HG03469 (cell line): ENCODE measurements around the gene NELFE.
"Not testable (repeated sequence)": the region's sequence is repeated elsewhere in the genome, so short reads cannot be mapped to it uniquely, and the experiment has no call there.

Experiments used
- ATAC-seq: cut with Tn5 transposase; IDR thresholded peaks from one replicate; pipeline ENCODE4 v1.9.1; 2021; ENCODE audit warnings: mild to moderate bottlenecking, moderate library complexity, moderate number of reproducible peaks; ENCODE audit not compliant: unreplicated experiment

Gene NELFE

GRCh38 chr6:31952140-31952805 is 6.5 kb downstream of the NELFE start:
- ATAC-seq, result no peak

GRCh38 chr6:31949926-31950548 is 8.7 kb downstream of the NELFE start:
- no peak for ATAC-seq

DNA sequence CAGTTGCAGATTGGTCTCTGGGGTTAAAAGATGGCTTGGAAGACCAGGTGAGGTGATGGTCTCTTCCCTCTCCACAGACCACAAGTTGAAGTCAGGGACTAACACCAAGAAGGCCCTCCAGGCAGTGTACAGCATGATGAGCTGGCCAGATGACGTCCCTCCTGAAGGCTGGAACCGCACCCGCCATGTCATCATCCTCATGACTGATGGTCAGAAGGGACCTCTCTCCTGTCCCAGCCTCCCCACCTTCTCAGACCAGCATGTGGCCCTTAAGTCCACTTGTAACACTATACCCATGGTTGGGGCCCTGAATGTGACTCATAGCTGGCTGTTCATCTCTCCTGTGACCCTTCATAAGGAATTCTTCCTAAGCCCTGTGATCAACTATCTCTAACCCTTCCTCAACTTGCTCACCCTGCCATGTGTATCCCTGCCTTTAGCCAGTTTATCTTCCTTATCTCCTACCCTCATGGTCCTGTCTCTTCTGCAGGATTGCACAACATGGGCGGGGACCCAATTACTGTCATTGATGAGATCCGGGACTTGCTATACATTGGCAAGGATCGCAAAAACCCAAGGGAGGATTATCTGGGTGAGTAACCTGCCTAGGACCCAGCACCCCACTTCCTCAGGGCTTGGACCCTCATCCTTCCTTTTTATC is 9.9 kb downstream of the NELFE start:
- ATAC-seq, result no peak

DNA sequence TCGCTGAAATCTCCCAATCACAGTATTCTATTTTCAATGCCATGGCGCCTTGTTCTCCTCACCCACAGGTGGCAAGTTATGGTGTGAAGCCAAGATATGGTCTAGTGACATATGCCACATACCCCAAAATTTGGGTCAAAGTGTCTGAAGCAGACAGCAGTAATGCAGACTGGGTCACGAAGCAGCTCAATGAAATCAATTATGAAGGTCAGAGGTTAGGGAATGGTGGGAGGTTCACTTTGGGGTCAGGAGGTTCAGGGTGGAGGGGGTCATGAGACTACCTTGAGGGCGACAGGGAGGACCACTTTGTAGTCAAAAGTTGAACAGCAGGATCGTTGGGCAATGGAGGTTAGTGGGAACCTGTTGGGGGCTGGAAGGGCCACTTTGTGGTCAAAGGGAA is 10.5 kb downstream of the NELFE start:
- ATAC-seq, result no peak

DNA sequence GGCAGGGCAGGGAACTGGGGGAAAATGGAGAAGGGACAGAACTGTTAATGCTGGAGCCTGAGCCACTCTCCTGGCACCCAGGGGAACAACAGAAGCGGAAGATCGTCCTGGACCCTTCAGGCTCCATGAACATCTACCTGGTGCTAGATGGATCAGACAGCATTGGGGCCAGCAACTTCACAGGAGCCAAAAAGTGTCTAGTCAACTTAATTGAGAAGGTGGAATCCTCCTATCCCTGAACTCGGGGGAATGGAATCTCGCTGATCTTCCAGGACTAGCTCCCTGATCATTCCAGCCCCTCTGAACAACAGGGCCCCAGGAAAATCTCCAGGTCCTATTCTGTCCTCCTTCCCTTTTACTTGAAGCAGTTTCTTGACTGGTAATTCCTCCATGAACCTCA is 10.9 kb downstream of the NELFE start:
- no peak for ATAC-seq

DNA sequence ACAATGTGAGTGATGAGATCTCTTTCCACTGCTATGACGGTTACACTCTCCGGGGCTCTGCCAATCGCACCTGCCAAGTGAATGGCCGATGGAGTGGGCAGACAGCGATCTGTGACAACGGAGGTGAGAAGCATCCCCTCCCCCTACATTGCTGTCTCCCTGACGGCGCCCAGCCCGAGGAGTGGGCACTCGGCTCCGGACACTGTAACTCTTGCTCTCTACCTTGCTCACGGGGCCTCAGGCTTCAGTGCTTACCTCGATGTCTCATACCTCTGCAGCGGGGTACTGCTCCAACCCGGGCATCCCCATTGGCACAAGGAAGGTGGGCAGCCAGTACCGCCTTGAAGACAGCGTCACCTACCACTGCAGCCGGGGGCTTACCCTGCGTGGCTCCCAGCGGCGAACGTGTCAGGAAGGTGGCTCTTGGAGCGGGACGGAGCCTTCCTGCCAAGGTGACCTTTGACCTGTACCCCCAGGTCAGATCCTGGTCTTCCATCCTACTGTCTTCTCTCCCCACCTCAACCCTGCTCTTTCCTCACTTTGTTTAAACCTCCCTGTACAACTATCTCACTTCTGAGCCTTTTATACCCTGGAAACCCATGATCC is 11.6 kb downstream of the NELFE start:
- ATAC-seq, result no peak

DNA sequence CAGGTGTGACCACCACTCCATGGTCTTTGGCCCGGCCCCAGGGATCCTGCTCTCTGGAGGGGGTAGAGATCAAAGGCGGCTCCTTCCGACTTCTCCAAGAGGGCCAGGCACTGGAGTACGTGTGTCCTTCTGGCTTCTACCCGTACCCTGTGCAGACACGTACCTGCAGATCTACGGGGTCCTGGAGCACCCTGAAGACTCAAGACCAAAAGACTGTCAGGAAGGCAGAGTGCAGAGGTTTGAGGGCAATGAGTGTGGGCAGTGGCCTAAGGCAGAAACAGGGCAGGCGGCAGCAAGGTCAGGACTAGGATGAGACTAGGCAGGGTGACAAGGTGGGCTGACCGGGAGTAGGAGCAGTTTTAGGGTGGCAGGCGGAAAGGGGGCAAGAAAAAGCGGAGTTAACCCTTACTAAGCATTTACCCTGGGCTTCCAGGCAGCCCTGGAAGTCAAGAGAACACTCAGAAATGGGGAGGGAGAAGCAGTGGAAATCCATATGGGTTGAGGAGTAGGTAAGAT is 12.3 kb downstream of the NELFE start:
- no peak for ATAC-seq

- ATAC-seq, result no peak
These were observed 13.0 kb downstream of the NELFE start, which contains the start of gene CFB for GRCh38 chr6:31945507-31946369. TSS of gene CFB (plus strand) at chr6:31946095. CDS start at chr6:31946222, 127 bp downstream.

- ATAC-seq, result no peak
These were observed 13.6 kb downstream of the NELFE start for GRCh38 chr6:31945154-31945506.

DNA sequence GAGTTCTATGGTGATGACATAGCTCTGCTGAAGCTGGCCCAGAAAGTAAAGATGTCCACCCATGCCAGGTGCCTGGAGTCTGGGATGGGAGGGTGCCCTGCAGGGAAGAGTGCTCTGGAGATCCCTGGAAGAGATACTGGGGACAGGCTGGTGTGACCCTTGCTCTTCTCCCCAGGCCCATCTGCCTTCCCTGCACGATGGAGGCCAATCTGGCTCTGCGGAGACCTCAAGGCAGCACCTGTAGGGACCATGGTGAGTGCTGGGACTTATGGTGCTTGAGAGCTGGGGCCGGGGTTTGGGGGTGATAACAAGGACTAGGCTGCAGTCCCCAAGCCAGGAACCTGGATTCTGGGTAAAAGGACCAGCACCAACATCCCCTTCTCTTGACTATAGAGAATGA is 15.0 kb downstream of the NELFE start:
- no peak for ATAC-seq

DNA sequence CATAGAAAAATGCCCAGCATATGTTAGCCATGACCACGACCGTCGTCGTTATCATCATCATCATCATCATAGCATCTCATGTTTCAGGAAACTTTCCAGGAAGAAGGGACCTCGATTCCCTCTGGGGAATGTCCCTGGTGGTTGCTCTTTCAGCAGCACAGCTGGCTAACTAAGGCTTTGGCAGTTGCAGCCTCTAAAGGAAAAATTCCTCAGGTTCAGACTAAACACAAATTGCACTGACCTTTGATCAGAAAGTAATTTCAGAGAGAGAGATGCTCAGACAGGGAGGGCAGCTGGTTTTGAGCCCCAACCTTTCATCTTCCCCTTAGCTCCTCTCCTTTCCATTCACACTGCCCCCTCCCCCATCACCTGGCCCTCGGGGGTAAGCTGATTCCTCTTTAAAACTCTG is 18.5 kb downstream of the NELFE start:
- no peak for ATAC-seq

- no peak for ATAC-seq
These were observed 22.9 kb downstream of the NELFE start for GRCh38 chr6:31935823-31936222.

DNA sequence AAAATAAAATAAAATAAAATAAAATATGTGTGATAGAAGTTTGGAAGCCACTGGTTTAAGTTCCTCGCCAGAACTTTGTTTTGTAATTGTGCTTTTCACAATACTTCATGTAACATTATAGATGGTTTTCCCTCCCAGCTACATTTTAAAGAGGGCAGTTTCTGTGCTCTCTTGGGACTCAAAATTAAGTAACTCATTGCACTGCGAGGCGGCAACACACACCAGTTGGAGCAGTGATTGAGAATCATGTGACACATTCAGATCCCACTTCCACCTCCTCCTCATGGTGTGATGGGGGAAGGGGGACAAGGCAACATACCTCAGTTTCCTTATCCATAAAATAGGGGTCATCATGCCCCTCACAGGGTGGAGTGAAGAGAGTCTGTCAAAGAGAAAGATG is 23.8 kb downstream of the NELFE start:
- no peak for ATAC-seq

- no peak for ATAC-seq
These were observed 25.2 kb downstream of the NELFE start for GRCh38 chr6:31933537-31933936.

DNA sequence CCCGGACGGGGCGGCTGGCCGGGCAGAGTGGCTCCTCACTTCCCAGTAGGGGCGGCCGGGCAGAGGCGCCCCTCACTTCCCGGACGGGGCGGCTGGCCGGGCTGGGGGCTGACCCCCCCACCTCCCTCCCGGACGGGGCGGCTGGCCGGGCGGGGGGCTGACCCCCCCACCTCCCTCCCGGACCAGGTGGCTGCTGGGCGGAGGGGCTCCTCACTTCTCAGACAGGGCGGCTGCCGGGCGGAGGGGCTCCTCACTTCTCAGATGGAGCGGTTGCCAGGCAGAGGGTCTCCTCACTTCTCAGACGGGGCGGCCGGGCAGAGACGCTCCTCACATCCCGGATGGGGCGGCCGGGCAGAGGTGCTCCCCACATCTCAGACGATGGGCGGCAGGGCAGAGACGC is 26.6 kb downstream of the NELFE start:
- not testable (repeated sequence) for ATAC-seq

DNA sequence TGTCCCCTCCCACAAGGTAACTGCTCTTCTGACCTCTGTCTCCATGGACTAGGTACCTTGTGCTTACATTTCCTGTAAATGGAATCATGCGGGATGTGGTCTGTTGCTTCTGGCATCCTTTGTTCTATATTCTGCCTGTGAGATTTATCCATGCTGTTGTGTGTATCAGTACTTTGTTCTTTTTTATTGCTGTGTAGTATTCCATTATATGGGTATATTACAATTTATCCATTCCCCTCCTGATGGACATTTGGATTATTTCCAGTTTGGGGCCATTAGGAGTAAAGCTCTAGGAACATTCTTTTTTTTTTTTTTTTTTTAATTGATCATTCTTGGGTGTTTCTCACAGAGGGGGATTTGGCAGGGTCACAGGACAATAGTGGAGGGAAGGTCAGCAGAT is 27.8 kb downstream of the NELFE start:
- ATAC-seq, result no peak

DNA sequence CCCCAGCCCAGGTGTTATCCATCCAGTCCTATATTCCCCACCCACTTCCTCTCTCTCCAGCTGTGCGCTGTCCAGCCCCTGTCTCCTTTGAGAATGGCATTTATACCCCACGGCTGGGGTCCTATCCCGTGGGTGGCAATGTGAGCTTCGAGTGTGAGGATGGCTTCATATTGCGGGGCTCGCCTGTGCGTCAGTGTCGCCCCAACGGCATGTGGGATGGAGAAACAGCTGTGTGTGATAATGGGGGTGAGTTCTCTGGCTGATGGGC is 30.2 kb downstream of the NELFE start:
- ATAC-seq, result no peak

DNA sequence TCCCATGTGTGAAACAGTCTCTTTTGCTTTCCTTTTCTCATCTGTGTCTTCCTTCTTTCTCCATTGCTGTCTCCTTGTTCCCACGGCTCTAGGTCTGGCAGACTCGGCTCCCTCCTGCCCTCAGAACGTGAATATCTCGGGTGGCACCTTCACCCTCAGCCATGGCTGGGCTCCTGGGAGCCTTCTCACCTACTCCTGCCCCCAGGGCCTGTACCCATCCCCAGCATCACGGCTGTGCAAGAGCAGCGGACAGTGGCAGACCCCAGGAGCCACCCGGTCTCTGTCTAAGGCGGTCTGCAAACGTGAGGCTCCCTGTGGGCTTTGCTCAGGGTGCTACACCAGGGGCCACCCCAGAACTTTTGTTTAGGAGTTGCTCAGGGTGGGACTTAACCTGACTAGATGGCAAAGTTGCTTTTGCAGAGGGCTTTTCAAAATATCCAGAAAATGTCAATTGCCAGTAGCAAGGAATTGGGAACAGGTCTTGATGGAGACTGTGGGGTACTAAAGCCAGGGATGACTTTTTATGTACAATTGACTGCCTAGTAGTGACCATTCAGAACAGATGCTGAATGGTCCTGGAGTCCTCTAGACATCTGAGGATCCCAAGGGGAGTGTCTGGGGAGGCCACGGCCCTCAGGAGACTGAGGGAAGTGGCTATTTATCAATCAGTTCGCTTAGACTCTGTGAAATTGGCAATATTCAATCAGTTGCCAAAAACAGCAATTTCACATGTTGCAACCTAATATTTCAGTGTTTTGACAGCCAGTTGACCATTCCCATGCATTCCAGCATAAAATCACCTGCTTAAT is 30.7 kb downstream of the NELFE start:
- ATAC-seq, result no peak

DNA sequence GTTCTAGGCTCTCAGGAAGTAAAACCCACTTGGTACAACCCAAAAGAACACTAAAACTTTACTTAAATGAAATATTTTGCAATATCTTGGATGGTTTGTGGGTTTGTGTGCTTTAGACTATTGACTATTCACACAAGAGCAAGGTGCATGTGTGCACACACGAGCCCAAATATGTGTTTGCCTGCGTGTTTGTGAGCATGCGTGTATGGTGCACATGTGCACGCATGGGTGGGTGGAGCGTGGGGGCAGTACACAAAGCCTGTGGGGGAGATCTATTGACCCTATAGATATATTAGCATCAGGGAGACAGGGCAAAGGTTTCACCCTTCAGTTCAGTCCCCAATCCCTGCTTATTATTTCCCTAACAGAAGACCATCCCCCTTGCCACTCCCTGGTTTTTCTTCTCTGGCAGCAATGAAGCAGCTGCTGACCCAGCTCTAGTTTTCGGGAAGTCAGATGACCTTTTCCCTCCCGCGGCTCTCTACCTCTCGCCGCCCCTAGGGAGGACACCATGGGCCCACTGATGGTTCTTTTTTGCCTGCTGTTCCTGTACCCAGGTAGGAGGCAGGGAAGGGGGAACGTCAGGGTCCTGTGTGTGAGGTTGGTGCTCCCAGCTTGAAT is 31.4 kb downstream of the NELFE start, which contains the start of gene C2:
C2 (plus strand) TSS at position 476 of the 621 bp plus-strand sequence; CDS start at position 512, 36 bp downstream.
- ATAC-seq, result no peak

DNA sequence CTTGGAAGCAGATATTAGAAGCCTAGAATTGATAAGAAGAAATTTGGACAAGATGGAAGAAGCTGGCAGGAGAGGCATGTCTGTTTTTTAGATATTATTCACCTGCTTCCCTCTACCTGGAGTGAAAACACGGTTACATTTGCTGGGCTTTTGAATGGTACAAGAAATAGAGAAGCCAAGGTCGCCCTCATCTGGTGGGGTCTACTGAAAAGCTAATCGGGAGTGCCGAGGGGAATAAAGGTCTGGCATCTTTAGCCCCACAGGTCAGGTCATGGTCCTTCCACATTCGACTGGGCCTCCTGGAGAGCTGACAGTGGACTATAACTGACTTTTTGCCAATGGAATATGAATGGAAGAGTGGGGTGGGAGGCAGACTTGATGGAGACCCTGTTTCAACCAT is 35.8 kb downstream of the NELFE start:
- no peak for ATAC-seq
